Chondrocyte (in vitro differentiated cells): ENCODE data around the gene SPATA4. TPM values are rescaled to one million over a fixed set of nuclear protein-coding genes. Genes with fewer than 3 reads are reported as not detected.
A peak's percentile ranks its signal among the peaks of the same experiment; 100 is the strongest.

Experiments used
- DNase-seq: peaks from one replicate; pipeline ENCODE4 v3.0.0; 2021; ENCODE audit warnings: mixed read lengths, low spot score
- H3K27ac Mint-ChIP-seq: one replicate; pipeline ENCODE4 v1.8.0; 2021; ENCODE audit warnings: mild to moderate bottlenecking, moderate library complexity, mixed read lengths; ENCODE audit not compliant: unreplicated experiment
- H3K27me3 Mint-ChIP-seq: 2 replicates; pipeline ENCODE4 v1.8.0; 2021; ENCODE audit warnings: low read depth, mixed read lengths
- H3K36me3 Mint-ChIP-seq: 2 replicates; pipeline ENCODE4 v1.8.0; 2021; ENCODE audit warnings: low read depth, mixed read lengths
- H3K4me1 Mint-ChIP-seq: 2 replicates; pipeline ENCODE4 v1.8.0; 2021; ENCODE audit warnings: low read depth, mild to moderate bottlenecking, mixed read lengths
- H3K4me3 Mint-ChIP-seq: one replicate; pipeline ENCODE4 v1.8.0; 2021; ENCODE audit warnings: mild to moderate bottlenecking, moderate library complexity, mixed read lengths; ENCODE audit not compliant: unreplicated experiment
- H3K9me3 Mint-ChIP-seq: 2 replicates; pipeline ENCODE4 v1.8.0; 2021; ENCODE audit warnings: low read depth, mixed read lengths
- total RNA-seq: library from RNA; stranded (reverse); gene quantifications from 3 replicates; pipeline ENCODE4 v1.2.1, GENCODE V29; 2021
- TF ChIP-seq, protein P1 (sequence below): fragments of 200-600 bp; sonication (generic); IDR thresholded peaks from 2 replicates; pipeline ENCODE4 v1.5.0; 2021; ENCODE audit warnings: antibody characterized with exemption, mild to moderate bottlenecking, moderate library complexity

The SPATA4 gene
- total RNA-seq, 1 donor from 2014 or later, result not detected

DNA sequence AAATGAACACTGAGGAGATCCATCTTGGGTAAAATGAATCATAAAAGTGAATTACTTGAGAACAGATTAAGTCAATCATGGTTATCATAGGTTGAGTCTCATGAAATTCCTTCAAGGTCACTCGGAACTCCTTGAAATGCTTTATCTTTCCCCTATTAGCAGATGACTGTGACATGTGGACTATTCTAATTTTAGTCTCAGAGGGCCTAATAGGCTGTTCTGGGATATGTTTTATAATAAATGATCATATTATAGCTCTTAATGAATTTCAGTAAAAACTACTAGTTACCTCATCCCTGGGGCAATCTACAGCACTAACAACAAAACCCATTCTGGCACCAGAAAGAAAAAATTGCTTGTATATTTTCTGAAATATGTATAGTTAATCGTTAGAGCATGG is 44.7 kb downstream of the SPATA4 start:
- Mint-ChIP-seq H3K4me3 (no peak overlapping the region), H3K4me1 (peaks cover 8% of the 10 kb centered on the region), H3K27ac (no peak overlapping the region), H3K27me3 (no peaks in the 10 kb centered on the region), H3K36me3 (no peaks in the 10 kb centered on the region), H3K9me3 (no peaks in the 10 kb centered on the region)
- TF ChIP-seq, protein P1, sequence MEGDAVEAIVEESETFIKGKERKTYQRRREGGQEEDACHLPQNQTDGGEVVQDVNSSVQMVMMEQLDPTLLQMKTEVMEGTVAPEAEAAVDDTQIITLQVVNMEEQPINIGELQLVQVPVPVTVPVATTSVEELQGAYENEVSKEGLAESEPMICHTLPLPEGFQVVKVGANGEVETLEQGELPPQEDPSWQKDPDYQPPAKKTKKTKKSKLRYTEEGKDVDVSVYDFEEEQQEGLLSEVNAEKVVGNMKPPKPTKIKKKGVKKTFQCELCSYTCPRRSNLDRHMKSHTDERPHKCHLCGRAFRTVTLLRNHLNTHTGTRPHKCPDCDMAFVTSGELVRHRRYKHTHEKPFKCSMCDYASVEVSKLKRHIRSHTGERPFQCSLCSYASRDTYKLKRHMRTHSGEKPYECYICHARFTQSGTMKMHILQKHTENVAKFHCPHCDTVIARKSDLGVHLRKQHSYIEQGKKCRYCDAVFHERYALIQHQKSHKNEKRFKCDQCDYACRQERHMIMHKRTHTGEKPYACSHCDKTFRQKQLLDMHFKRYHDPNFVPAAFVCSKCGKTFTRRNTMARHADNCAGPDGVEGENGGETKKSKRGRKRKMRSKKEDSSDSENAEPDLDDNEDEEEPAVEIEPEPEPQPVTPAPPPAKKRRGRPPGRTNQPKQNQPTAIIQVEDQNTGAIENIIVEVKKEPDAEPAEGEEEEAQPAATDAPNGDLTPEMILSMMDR, result no peak
- no peak for DNase-seq

GRCh38 chr4:176150356-176150682 is 45.1 kb downstream of the SPATA4 start:
- DNase-seq, result no peak
- Mint-ChIP-seq H3K27me3 (no peaks in the 10 kb centered on the region), H3K9me3 (no peaks in the 10 kb centered on the region), H3K4me3 (no peak overlapping the region), H3K36me3 (no peaks in the 10 kb centered on the region), H3K4me1 (peaks cover 8% of the 10 kb centered on the region), H3K27ac (no peak overlapping the region)
- TF ChIP-seq, protein P1, result peak; percentile 89

DNA sequence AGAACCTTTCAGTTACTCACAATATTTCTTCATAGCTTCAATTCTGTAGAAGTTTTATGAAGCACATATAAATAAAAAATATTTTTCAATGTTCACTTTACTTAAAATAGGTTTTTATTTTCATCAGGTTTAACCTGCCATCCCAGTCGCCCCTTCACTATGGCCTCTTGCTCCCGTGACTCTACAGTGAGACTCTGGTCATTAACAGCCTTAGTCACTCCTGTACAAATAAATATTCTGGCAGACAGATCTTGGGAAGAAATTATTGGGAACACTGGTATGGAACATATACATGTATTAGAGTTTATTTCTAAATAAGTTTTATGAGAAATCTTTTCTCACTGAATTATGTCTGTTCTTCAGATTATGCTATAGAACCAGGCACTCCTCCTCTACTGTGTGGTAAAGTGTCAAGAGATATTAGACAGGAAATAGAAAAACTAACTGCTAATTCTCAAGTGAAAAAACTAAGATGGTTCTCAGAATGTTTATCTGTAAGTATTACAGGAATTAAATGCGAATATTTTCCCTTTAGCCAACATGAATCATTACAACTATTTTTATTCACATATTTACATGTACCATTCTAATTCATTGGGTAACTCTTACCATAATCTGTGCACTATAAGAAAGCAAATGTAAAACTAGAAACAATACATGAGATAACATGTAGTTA is 45.6 kb downstream of the SPATA4 start:
- no peaks in the 10 kb centered on the region for H3K36me3 Mint-ChIP-seq
- peaks cover 8% of the 10 kb centered on the region for H3K4me1 Mint-ChIP-seq
- H3K27me3 Mint-ChIP-seq, result no peaks in the 10 kb centered on the region
- no peak for DNase-seq
- H3K9me3 Mint-ChIP-seq, result no peaks in the 10 kb centered on the region
- H3K4me3 Mint-ChIP-seq, result no peak overlapping the region
- TF ChIP-seq, protein P1, result no peak
- H3K27ac Mint-ChIP-seq, result no peak overlapping the region

- Mint-ChIP-seq H3K9me3 (no peaks in the 10 kb centered on the region), H3K4me3 (no peak overlapping the region), H3K4me1 (no peaks in the 10 kb centered on the region), H3K27ac (no peak overlapping the region), H3K36me3 (no peaks in the 10 kb centered on the region), H3K27me3 (no peaks in the 10 kb centered on the region)
- DNase-seq, result no peak
- TF ChIP-seq, protein P1, result no peak
These were observed 53.1 kb downstream of the SPATA4 start for GRCh38 chr4:176142253-176142652.

DNA sequence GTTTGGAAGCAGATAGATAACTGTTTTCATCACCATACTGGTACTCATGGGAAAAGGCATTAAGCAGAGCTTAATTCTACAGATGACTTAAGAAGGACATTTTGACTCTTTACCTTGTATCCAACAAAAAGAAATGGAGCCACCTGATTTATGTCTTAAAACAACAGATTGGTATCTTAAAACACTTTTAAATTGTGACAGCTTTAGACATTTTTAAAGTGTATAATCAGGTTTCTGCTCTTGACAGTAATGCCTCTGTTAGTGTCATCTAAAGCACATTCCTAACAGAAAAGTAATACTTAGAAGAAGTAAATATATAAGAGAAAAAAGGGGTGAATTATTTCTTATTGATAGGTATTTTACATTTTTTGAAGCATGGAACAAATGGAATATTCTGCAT is 55.9 kb downstream of the SPATA4 start:
- no peak for DNase-seq
- Mint-ChIP-seq H3K27ac (no peak overlapping the region), H3K27me3 (no peaks in the 10 kb centered on the region), H3K4me1 (no peaks in the 10 kb centered on the region), H3K9me3 (no peaks in the 10 kb centered on the region), H3K36me3 (no peaks in the 10 kb centered on the region), H3K4me3 (no peak overlapping the region)
- TF ChIP-seq, protein P1, result no peak
